Keratinocyte (primary cell): ENCODE measurements around the gene PCDH15.

Experiments used
- CTCF ChIP-seq, 3 experiments: IDR thresholded peaks in 1 of 3; conservative IDR thresholded peaks in 1 of 3; optimal IDR thresholded peaks in 1 of 3; 2 replicates in 2 of 3; 3 replicates in 1 of 3; pipeline versions ENCODE3 to v1.5.1; 2011; ENCODE audit warnings: low read length in 3 of 3, mild to moderate bottlenecking in 3 of 3, moderate library complexity in 2 of 3, control low read depth in 1 of 3, inconsistent platforms in 1 of 3; ENCODE audit not compliant: insufficient read depth in 2 of 3; ENCODE audit errors: extremely low read depth in 1 of 3
- EZH2 ChIP-seq: IDR thresholded peaks from one replicate; pipeline ENCODE4 v1.6.1; 2012; ENCODE audit warnings: inconsistent platforms, mild to moderate bottlenecking, low read length, moderate library complexity

GRCh38 chr10:54722075-54722474 lies 79.0 kb downstream of the PCDH15 start:
- no peak for TF ChIP-seq CTCF (optimal IDR thresholded peaks at IDR 0.05 in 1 of 3, IDR thresholded peaks at IDR 0.05 in 1 of 3, conservative IDR thresholded peaks at IDR 0.05 in 1 of 3; ENCODE audit: extremely low read depth in 1 of 3, insufficient read depth in 2 of 3, low read length in 3 of 3)
- no peak for TF ChIP-seq EZH2
